GM12878 (cell line): ENCODE measurements around the gene NUP210L.

ENCODE experiments used
- CHD4 ChIP-seq: fragments of 200-600 bp; sonication (generic); IDR thresholded peaks from 2 replicates; pipeline ENCODE4 v1.6.1; 2016; ENCODE audit warnings: mild to moderate bottlenecking
- SP1 ChIP-seq: IDR thresholded peaks from one replicate; pipeline ENCODE4 v1.6.1; 2011; ENCODE audit warnings: low read depth, low read length
- TF ChIP-seq, protein P1 (sequence below): fragments of 450-650 bp; IDR thresholded peaks from 2 replicates; pipeline ENCODE4 v1.6.1; 2017; ENCODE audit warnings: mild to moderate bottlenecking
- TF ChIP-seq, protein P2 (sequence below): fragments of 450-650 bp; formaldehyde crosslinking; IDR thresholded peaks from 2 replicates; pipeline ENCODE4 v1.4.0; 2020; ENCODE audit warnings: mild to moderate bottlenecking, moderate library complexity
- TF ChIP-seq, protein P3 (sequence below), 3 experiments: IDR thresholded peaks in 2 of 3; conservative IDR thresholded peaks in 1 of 3; 2 replicates each; pipeline ENCODE4 v1.5.1; 2011; ENCODE audit warnings: low read depth in 3 of 3, low read length in 3 of 3, mild to moderate bottlenecking in 3 of 3, control low read depth in 2 of 3, moderate library complexity in 2 of 3, inconsistent platforms in 1 of 3, mixed read lengths in 1 of 3; ENCODE audit not compliant: control insufficient read depth in 2 of 3, insufficient read depth in 1 of 3; ENCODE audit errors: extremely low read depth in 1 of 3
- TF ChIP-seq, protein P4 (sequence below): IDR thresholded peaks from 2 replicates; pipeline ENCODE4 v1.6.1; 2012; ENCODE audit warnings: low read length, inconsistent platforms

DNA sequence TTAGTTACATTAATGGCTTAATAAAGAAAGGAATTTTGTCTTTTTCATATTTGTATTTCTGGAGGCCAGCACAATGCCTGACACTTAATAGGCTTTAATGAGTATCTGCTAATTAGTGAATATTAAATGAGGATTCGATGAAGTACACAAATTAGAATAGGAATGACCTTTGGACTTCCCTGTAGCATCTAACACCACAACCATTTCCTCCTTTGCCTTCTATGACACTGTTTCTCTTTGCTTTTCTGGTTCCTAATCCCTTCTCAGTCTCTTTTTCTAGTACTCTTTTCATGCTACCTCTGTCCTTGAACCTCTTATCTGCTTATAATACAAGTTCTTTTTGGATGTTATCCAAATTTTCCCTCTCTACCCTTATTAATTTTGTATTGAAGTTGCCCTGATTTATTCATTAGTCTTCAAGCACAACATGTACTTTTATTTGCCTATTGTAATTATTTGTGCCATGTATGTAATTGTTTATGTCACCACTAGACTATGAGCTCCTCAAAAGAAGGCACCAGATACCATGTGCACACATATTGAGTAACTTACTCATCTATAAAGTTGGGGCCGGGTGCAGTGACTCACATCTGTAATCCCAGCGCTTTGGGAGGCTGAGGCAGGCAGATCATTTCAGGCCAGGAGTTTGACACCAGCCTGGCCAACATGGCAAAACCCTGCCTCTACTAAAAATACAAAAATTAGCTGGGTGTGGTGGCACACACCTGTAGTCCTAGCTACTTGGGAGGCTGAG lies 140.5 kb downstream of the NUP210L start:
- TF ChIP-seq, protein P1, sequence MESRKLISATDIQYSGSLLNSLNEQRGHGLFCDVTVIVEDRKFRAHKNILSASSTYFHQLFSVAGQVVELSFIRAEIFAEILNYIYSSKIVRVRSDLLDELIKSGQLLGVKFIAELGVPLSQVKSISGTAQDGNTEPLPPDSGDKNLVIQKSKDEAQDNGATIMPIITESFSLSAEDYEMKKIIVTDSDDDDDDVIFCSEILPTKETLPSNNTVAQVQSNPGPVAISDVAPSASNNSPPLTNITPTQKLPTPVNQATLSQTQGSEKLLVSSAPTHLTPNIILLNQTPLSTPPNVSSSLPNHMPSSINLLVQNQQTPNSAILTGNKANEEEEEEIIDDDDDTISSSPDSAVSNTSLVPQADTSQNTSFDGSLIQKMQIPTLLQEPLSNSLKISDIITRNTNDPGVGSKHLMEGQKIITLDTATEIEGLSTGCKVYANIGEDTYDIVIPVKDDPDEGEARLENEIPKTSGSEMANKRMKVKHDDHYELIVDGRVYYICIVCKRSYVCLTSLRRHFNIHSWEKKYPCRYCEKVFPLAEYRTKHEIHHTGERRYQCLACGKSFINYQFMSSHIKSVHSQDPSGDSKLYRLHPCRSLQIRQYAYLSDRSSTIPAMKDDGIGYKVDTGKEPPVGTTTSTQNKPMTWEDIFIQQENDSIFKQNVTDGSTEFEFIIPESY, result no peak
- no peak for TF ChIP-seq SP1
- no peak for TF ChIP-seq CHD4
- TF ChIP-seq, protein P2, sequence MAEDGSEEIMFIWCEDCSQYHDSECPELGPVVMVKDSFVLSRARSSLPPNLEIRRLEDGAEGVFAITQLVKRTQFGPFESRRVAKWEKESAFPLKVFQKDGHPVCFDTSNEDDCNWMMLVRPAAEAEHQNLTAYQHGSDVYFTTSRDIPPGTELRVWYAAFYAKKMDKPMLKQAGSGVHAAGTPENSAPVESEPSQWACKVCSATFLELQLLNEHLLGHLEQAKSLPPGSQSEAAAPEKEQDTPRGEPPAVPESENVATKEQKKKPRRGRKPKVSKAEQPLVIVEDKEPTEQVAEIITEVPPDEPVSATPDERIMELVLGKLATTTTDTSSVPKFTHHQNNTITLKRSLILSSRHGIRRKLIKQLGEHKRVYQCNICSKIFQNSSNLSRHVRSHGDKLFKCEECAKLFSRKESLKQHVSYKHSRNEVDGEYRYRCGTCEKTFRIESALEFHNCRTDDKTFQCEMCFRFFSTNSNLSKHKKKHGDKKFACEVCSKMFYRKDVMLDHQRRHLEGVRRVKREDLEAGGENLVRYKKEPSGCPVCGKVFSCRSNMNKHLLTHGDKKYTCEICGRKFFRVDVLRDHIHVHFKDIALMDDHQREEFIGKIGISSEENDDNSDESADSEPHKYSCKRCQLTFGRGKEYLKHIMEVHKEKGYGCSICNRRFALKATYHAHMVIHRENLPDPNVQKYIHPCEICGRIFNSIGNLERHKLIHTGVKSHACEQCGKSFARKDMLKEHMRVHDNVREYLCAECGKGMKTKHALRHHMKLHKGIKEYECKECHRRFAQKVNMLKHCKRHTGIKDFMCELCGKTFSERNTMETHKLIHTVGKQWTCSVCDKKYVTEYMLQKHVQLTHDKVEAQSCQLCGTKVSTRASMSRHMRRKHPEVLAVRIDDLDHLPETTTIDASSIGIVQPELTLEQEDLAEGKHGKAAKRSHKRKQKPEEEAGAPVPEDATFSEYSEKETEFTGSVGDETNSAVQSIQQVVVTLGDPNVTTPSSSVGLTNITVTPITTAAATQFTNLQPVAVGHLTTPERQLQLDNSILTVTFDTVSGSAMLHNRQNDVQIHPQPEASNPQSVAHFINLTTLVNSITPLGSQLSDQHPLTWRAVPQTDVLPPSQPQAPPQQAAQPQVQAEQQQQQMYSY (CRISPR knock-in tag), result no peak
- TF ChIP-seq, protein P3, sequence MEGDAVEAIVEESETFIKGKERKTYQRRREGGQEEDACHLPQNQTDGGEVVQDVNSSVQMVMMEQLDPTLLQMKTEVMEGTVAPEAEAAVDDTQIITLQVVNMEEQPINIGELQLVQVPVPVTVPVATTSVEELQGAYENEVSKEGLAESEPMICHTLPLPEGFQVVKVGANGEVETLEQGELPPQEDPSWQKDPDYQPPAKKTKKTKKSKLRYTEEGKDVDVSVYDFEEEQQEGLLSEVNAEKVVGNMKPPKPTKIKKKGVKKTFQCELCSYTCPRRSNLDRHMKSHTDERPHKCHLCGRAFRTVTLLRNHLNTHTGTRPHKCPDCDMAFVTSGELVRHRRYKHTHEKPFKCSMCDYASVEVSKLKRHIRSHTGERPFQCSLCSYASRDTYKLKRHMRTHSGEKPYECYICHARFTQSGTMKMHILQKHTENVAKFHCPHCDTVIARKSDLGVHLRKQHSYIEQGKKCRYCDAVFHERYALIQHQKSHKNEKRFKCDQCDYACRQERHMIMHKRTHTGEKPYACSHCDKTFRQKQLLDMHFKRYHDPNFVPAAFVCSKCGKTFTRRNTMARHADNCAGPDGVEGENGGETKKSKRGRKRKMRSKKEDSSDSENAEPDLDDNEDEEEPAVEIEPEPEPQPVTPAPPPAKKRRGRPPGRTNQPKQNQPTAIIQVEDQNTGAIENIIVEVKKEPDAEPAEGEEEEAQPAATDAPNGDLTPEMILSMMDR (IDR thresholded peaks at IDR 0.05 in 2 of 3, conservative IDR thresholded peaks at IDR 0.05 in 1 of 3; ENCODE audit: control insufficient read depth in 2 of 3, extremely low read depth in 1 of 3, insufficient read depth in 1 of 3, low read depth in 3 of 3, low read length in 3 of 3), result no peak
- TF ChIP-seq, protein P4, sequence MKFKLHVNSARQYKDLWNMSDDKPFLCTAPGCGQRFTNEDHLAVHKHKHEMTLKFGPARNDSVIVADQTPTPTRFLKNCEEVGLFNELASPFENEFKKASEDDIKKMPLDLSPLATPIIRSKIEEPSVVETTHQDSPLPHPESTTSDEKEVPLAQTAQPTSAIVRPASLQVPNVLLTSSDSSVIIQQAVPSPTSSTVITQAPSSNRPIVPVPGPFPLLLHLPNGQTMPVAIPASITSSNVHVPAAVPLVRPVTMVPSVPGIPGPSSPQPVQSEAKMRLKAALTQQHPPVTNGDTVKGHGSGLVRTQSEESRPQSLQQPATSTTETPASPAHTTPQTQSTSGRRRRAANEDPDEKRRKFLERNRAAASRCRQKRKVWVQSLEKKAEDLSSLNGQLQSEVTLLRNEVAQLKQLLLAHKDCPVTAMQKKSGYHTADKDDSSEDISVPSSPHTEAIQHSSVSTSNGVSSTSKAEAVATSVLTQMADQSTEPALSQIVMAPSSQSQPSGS, result no peak
